ENCODE data around the gene RGL1.

RGL1 gene

GRCh38 chr1:183777328-183777727 is 27.6 kb upstream of the RGL1 start:
- TF ChIP-seq CTCF (conservative IDR thresholded peaks at IDR 0.05; ENCODE audit: low read depth, low read length): no peak
- no peak for DNase-seq (ENCODE audit: low read depth)
- no peak overlapping the region for H3K4me3 ChIP-seq (ENCODE audit: low read depth, low read length)

- no peak overlapping the region for H3K4me3 ChIP-seq (ENCODE audit: low read depth, low read length)
- no peak for TF ChIP-seq CTCF (conservative IDR thresholded peaks at IDR 0.05; ENCODE audit: low read depth, low read length)
- peak; percentile 23 for DNase-seq (ENCODE audit: low read depth)
Measured at GRCh38 chr1:183778045-183778444, 26.9 kb upstream of the RGL1 start.

- H3K4me3 ChIP-seq (ENCODE audit: low read depth, low read length): no peak overlapping the region
- no peak for DNase-seq (ENCODE audit: low read depth)
- TF ChIP-seq CTCF (conservative IDR thresholded peaks at IDR 0.05; ENCODE audit: low read depth, low read length): no peak
Measured at GRCh38 chr1:183778568-183779433, 26.1 kb upstream of the RGL1 start.

- no peak overlapping the region for H3K4me3 ChIP-seq (ENCODE audit: low read depth, low read length)
- TF ChIP-seq CTCF (conservative IDR thresholded peaks at IDR 0.05; ENCODE audit: low read depth, low read length): no peak
- DNase-seq (ENCODE audit: low read depth): no peak
Measured at GRCh38 chr1:183780159-183780558, 24.8 kb upstream of the RGL1 start.

- no peak for TF ChIP-seq CTCF (conservative IDR thresholded peaks at IDR 0.05; ENCODE audit: low read depth, low read length)
- H3K4me3 ChIP-seq (ENCODE audit: low read depth, low read length): no peak overlapping the region
- no peak for DNase-seq (ENCODE audit: low read depth)
Measured at GRCh38 chr1:183780757-183781156, 24.2 kb upstream of the RGL1 start.

GRCh38 chr1:183783342-183783741 is 21.6 kb upstream of the RGL1 start:
- DNase-seq (ENCODE audit: low read depth): peak; percentile 22
- TF ChIP-seq CTCF (conservative IDR thresholded peaks at IDR 0.05; ENCODE audit: low read depth, low read length): no peak
- H3K4me3 ChIP-seq (ENCODE audit: low read depth, low read length): no peak overlapping the region
